Stimulated activated naive CD8-positive, alpha-beta T cell treated with anti-CD3 and anti-CD28 coated beads, Interleukin-15, amount 100 ng/mL, for 72 hours (primary cell): Measurements from ENCODE around the gene FLT3.
A peak's percentile ranks its signal among the peaks of the same experiment; 100 is the strongest.
"Not testable (repeated sequence)": the region's sequence is repeated elsewhere in the genome, so short reads cannot be mapped to it uniquely, and the experiment has no call there.

ENCODE experiments used
- ATAC-seq: fragments of 150-1000 bp; cut with Tn5 transposase; 2 replicates; pipeline ENCODE4 v1.10.0; 2021; ENCODE audit warnings: mild to moderate bottlenecking, moderate library complexity
- DNase-seq, 2 donors: peaks; one replicate each; pipeline ENCODE4 v3.0.0; 2021 to 2022
- H3K27ac Mint-ChIP-seq, 2 donors: one replicate each; pipeline ENCODE4 v1.8.0; 2022; ENCODE audit warnings: mild to moderate bottlenecking in 2 of 2, mixed read lengths in 2 of 2, moderate library complexity in 2 of 2
- H3K27me3 Mint-ChIP-seq: one replicate; pipeline ENCODE4 v1.8.0; 2022; ENCODE audit warnings: mixed read lengths
- H3K4me1 Mint-ChIP-seq: one replicate; pipeline ENCODE4 v1.8.0; 2022; ENCODE audit warnings: mild to moderate bottlenecking, mixed read lengths
- H3K4me3 Mint-ChIP-seq, 2 donors: one replicate each; pipeline ENCODE4 v1.8.0; 2022; ENCODE audit warnings: mild to moderate bottlenecking in 2 of 2, mixed read lengths in 2 of 2, moderate library complexity in 1 of 2
- H3K9me3 Mint-ChIP-seq, 2 donors: one replicate each; pipeline ENCODE4 v1.8.0; 2022; ENCODE audit warnings: mixed read lengths in 2 of 2

The FLT3 gene

GRCh38 chr13:28100150-28101121 is at the start of gene FLT3:
TSS of gene FLT3 (minus strand) at chr13:28100576. CDS start at chr13:28100510, 66 bp downstream.
- Mint-ChIP-seq H3K9me3 (no peaks in the 10 kb centered on the region), H3K27ac (peak within 1 kb of the TSS in 1 of 2 donors; percentile 38), H3K4me3 (peak within 1 kb of the TSS; percentile 73 to 81), H3K4me1 (peaks cover 8% of the 10 kb centered on the region), H3K27me3 (peaks cover 81% of the 10 kb centered on the region)
- peak; percentile 26 to 30 for DNase-seq
- peak; percentile 85 for ATAC-seq

- no peak for DNase-seq
- Mint-ChIP-seq H3K4me1 (peaks cover 48% of the 10 kb centered on the region), H3K27ac (no peak overlapping the region), H3K27me3 (no peaks in the 10 kb centered on the region), H3K4me3 (no peak overlapping the region), H3K9me3 (no peaks in the 10 kb centered on the region)
- ATAC-seq, result peak; percentile 80
Observed at GRCh38 chr13:28147495-28147894, 47.1 kb upstream of the FLT3 start.

- H3K4me1 Mint-ChIP-seq, result peaks cover 58% of the 10 kb centered on the region
Observed at GRCh38 chr13:28145049-28145448, 44.7 kb upstream of the FLT3 start.

DNA sequence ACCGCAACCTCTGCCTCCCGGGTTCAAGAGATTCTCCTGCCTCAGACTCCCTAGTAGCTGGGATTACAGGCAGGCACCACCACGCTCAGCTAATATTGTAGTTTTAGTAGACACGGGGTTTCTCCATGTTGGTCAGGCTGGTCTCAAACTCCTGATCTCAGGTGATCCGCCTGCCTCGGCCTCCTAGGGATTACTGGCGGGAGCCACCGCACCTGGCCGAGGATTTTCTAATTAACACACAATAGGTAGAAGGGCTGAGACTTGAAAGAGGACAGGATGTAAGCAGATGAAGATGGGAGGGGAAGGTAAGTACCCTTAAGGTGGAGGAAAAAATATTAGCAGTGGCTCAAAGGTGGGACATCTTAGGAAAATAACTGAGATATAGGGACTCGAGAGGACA is 41.2 kb upstream of the FLT3 start:
- not testable (repeated sequence) for DNase-seq, H3K9me3 Mint-ChIP-seq, H3K27me3 Mint-ChIP-seq, ATAC-seq
- Mint-ChIP-seq H3K4me1 (peaks cover 46% of the 10 kb centered on the region), H3K27ac (peak overlapping the region in 1 of 2 donors; percentile 80), H3K4me3 (peak overlapping the region; percentile 7 to 79)

More at GRCh38 chr13:28145049-28145448, 44.7 kb upstream of the FLT3 start:
- H3K9me3 Mint-ChIP-seq, result no peaks in the 10 kb centered on the region
- no peaks in the 10 kb centered on the region for H3K27me3 Mint-ChIP-seq
- H3K4me3 Mint-ChIP-seq, result no peak overlapping the region
- DNase-seq (no peak), ATAC-seq (no peak)
- no peak overlapping the region for H3K27ac Mint-ChIP-seq

DNA sequence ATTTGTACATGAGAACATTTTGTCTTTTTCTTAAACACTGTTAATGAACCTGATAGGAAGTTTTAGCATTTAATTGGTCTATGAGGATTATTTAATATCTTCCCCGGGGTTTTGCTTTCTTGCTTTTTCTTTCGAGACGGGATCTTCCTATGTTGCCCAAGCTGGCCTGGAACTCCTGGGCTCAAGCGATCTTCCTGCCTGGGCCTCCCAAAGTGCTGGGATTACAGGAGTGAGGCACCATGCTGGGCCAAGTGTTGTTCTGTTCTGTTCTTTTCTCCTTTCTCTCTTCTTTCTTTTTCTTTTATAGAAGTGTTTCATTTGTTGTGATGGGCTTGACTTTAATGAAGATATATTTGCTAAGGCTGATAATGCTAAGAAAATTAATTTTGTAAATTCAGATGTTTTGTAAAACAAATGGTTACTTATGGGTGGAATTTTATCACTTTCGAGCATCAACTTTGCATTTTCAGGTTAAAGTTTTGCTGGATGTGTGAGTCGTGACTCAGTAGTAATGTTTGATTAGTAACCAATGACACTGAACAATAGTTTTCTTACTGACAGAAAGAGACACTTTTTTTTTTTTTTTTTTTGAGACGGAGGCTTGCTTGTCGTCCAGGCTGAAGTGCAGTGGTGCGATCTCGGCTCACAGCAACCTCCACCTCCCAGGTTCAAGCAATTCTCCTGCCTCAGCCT is 40.2 kb upstream of the FLT3 start:
- Mint-ChIP-seq H3K4me3 (peak overlapping the region; percentile 72 to 85), H3K27ac (peak overlapping the region in 1 of 2 donors; percentile 27), H3K27me3 (no peaks in the 10 kb centered on the region), H3K9me3 (no peaks in the 10 kb centered on the region), H3K4me1 (peaks cover 47% of the 10 kb centered on the region)
- ATAC-seq (no peak), DNase-seq (no peak)

- H3K4me1 Mint-ChIP-seq, result peaks cover 47% of the 10 kb centered on the region
Observed at GRCh38 chr13:28138756-28139470, 38.5 kb upstream of the FLT3 start.

GRCh38 chr13:28138012-28138755 is 37.8 kb upstream of the FLT3 start, which contains the start of gene PAN3:
TSS of gene PAN3 (plus strand) at chr13:28138545. CDS start at chr13:28138658, 113 bp downstream.
- DNase-seq (peak; percentile 90 to 92), ATAC-seq (peak; percentile 71)
- Mint-ChIP-seq H3K9me3 (no peaks in the 10 kb centered on the region), H3K4me1 (peaks cover 47% of the 10 kb centered on the region), H3K27ac (peak within 1 kb of the TSS; percentile 99), H3K27me3 (no peaks in the 10 kb centered on the region), H3K4me3 (peak within 1 kb of the TSS; percentile 72 to 85)

More at GRCh38 chr13:28138756-28139470, 38.5 kb upstream of the FLT3 start:
- ATAC-seq, result peak; percentile 84
- Mint-ChIP-seq H3K27me3 (no peaks in the 10 kb centered on the region), H3K9me3 (no peaks in the 10 kb centered on the region), H3K27ac (peak overlapping the region; percentile 99), H3K4me3 (peak overlapping the region; percentile 72 to 85)
- DNase-seq, result peak; percentile 87 to 88

GRCh38 chr13:28137596-28137995 is 37.2 kb upstream of the FLT3 start:
- Mint-ChIP-seq H3K27ac (peak overlapping the region; percentile 99), H3K4me3 (peak overlapping the region; percentile 72 to 85), H3K9me3 (no peaks in the 10 kb centered on the region), H3K4me1 (peaks cover 42% of the 10 kb centered on the region), H3K27me3 (no peaks in the 10 kb centered on the region)
- DNase-seq (no peak), ATAC-seq (no peak)

GRCh38 chr13:28136916-28137315 is 36.5 kb upstream of the FLT3 start:
- Mint-ChIP-seq H3K27me3 (no peaks in the 10 kb centered on the region), H3K27ac (peak overlapping the region; percentile 99), H3K9me3 (no peaks in the 10 kb centered on the region), H3K4me3 (peak overlapping the region; percentile 72 to 85), H3K4me1 (peaks cover 35% of the 10 kb centered on the region)
- DNase-seq (no peak), ATAC-seq (no peak)

GRCh38 chr13:28131646-28132045 is 31.3 kb upstream of the FLT3 start:
- H3K4me3 Mint-ChIP-seq, result no peak overlapping the region
- no peaks in the 10 kb centered on the region for H3K9me3 Mint-ChIP-seq
- H3K27me3 Mint-ChIP-seq, result no peaks in the 10 kb centered on the region
- no peak for DNase-seq
- no peak overlapping the region for H3K27ac Mint-ChIP-seq
- peaks cover 7% of the 10 kb centered on the region for H3K4me1 Mint-ChIP-seq
- ATAC-seq, result no peak

GRCh38 chr13:28129911-28130693 is 29.7 kb upstream of the FLT3 start:
- H3K27me3 Mint-ChIP-seq, result no peaks in the 10 kb centered on the region
- H3K4me1 Mint-ChIP-seq, result no peaks in the 10 kb centered on the region
- DNase-seq, result no peak
- no peak for ATAC-seq
- H3K4me3 Mint-ChIP-seq, result no peak overlapping the region
- H3K9me3 Mint-ChIP-seq, result no peaks in the 10 kb centered on the region
- H3K27ac Mint-ChIP-seq, result no peak overlapping the region

GRCh38 chr13:28128926-28129325 is 28.6 kb upstream of the FLT3 start:
- DNase-seq (no peak), ATAC-seq (no peak)
- H3K27me3 Mint-ChIP-seq, result no peaks in the 10 kb centered on the region
- peak overlapping the region in 1 of 2 donors; percentile 65 for H3K27ac Mint-ChIP-seq
- no peaks in the 10 kb centered on the region for H3K4me1 Mint-ChIP-seq
- H3K4me3 Mint-ChIP-seq, result no peak overlapping the region
- H3K9me3 Mint-ChIP-seq, result no peaks in the 10 kb centered on the region

DNA sequence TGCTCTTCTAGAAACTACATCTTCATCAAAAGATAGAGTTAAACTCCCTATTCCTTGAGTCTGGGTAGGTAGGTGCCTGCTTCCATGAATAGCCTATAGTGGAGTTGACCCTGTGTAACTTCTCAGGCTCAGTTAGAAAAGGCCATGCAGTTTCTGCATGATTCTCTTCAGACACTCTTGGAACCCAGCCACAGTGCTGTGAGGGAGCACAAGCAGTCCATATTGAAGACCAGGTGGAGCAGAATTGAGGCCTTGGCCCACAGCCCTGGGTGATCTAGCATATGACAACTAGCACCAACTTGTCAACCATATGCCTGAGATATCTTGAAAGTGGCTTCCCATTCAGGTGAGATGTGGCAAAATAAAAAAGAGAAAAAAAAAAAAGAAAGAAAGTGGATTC is 27.7 kb upstream of the FLT3 start:
- no peak for DNase-seq
- H3K4me3 Mint-ChIP-seq, result no peak overlapping the region
- no peaks in the 10 kb centered on the region for H3K9me3 Mint-ChIP-seq
- H3K4me1 Mint-ChIP-seq, result no peaks in the 10 kb centered on the region
- H3K27ac Mint-ChIP-seq, result peak overlapping the region in 1 of 2 donors; percentile 86
- no peaks in the 10 kb centered on the region for H3K27me3 Mint-ChIP-seq
- ATAC-seq, result no peak

- Mint-ChIP-seq H3K9me3 (no peaks in the 10 kb centered on the region), H3K27ac (no peak overlapping the region)
Observed at GRCh38 chr13:28121224-28121623, 20.8 kb upstream of the FLT3 start.

More at GRCh38 chr13:28121224-28121623, 20.8 kb upstream of the FLT3 start:
- DNase-seq (no peak), ATAC-seq (no peak)
- H3K27me3 Mint-ChIP-seq, result no peaks in the 10 kb centered on the region
- no peak overlapping the region for H3K4me3 Mint-ChIP-seq
- peaks cover 7% of the 10 kb centered on the region for H3K4me1 Mint-ChIP-seq
